ENCODE results near the gene NTHL1. TPM values are rescaled to one million over a fixed set of nuclear protein-coding genes. Genes with fewer than 3 reads are reported as not detected.

The NTHL1 gene
- total RNA-seq, 1 experiment from 2014 or later = 51.6 TPM

- Histone ChIP-seq H3K27me3 (replicated peaks; ENCODE audit: insufficient read depth, low read depth, low read length, poor library complexity) (no peaks in the 10 kb centered on the region), H3K27ac (ENCODE audit: low read depth, low read length, poor library complexity, severe bottlenecking) (no peak overlapping the region), H3K9me3 (ENCODE audit: low read depth, low read length, poor library complexity, severe bottlenecking) (no peaks in the 10 kb centered on the region), H3K4me3 (ENCODE audit: low read depth, low read length, poor library complexity, severe bottlenecking) (no peak overlapping the region), H3K36me3 (ENCODE audit: insufficient read depth, low read length, poor library complexity, severe bottlenecking) (peaks cover 50% of the 10 kb centered on the region), H3K4me1 (ENCODE audit: insufficient read depth, low read length, poor library complexity, severe bottlenecking) (no peaks in the 10 kb centered on the region)
- CTCF ChIA-PET = no interaction called here
- BruUV-seq (replicated peaks) = no TSS peak
- no peak for TF ChIP-seq EZH2 (IDR thresholded peaks at IDR 0.05; ENCODE audit: borderline replicate concordance, low read depth, low read length, poor library complexity, severe bottlenecking)
- TF ChIP-seq CTCF (conservative IDR thresholded peaks at IDR 0.05; ENCODE audit: low read depth, low read length) = no peak
- intact Hi-C loops (cut with micrococcal nuclease; ENCODE audit: unreplicated experiment) = no loop called here
- POLR2A ChIA-PET (ENCODE audit: low non-redundant PET) = no interaction called here
- no peak for DNase-seq (ENCODE audit: low spot score)
These were observed 47.8 kb upstream of the NTHL1 start for GRCh38 chr16:2095315-2095853.

- no TSS peak for BruUV-seq (replicated peaks)
- ChIA-PET CTCF (no interaction called here), POLR2A (ENCODE audit: low non-redundant PET) (no interaction called here)
- Histone ChIP-seq H3K4me1 (ENCODE audit: insufficient read depth, low read length, poor library complexity, severe bottlenecking) (no peaks in the 10 kb centered on the region), H3K27me3 (replicated peaks; ENCODE audit: insufficient read depth, low read depth, low read length, poor library complexity) (no peaks in the 10 kb centered on the region), H3K27ac (ENCODE audit: low read depth, low read length, poor library complexity, severe bottlenecking) (no peak overlapping the region), H3K9me3 (ENCODE audit: low read depth, low read length, poor library complexity, severe bottlenecking) (no peaks in the 10 kb centered on the region), H3K4me3 (ENCODE audit: low read depth, low read length, poor library complexity, severe bottlenecking) (no peak overlapping the region), H3K36me3 (ENCODE audit: insufficient read depth, low read length, poor library complexity, severe bottlenecking) (peaks cover 66% of the 10 kb centered on the region)
- no peak for DNase-seq (ENCODE audit: low spot score)
- intact Hi-C loops (cut with micrococcal nuclease; ENCODE audit: unreplicated experiment) = no loop called here
- no peak for TF ChIP-seq EZH2 (IDR thresholded peaks at IDR 0.05; ENCODE audit: borderline replicate concordance, low read depth, low read length, poor library complexity, severe bottlenecking)
- TF ChIP-seq CTCF (conservative IDR thresholded peaks at IDR 0.05; ENCODE audit: low read depth, low read length) = no peak
These were observed 46.2 kb upstream of the NTHL1 start for GRCh38 chr16:2093793-2094192.

- TF ChIP-seq EZH2 (IDR thresholded peaks at IDR 0.05; ENCODE audit: borderline replicate concordance, low read depth, low read length, poor library complexity, severe bottlenecking) (no peak), CTCF (conservative IDR thresholded peaks at IDR 0.05; ENCODE audit: low read depth, low read length) (no peak)
- ChIA-PET CTCF (no interaction called here), POLR2A (ENCODE audit: low non-redundant PET) (no interaction called here)
- H3K4me1 ChIP-seq (ENCODE audit: insufficient read depth, low read length, poor library complexity, severe bottlenecking) = no peaks in the 10 kb centered on the region
- H3K27me3 ChIP-seq (replicated peaks; ENCODE audit: insufficient read depth, low read depth, low read length, poor library complexity) = no peaks in the 10 kb centered on the region
- no peak overlapping the region for H3K4me3 ChIP-seq (ENCODE audit: low read depth, low read length, poor library complexity, severe bottlenecking)
- intact Hi-C loops (cut with micrococcal nuclease; ENCODE audit: unreplicated experiment) = no loop called here
- no TSS peak for BruUV-seq (replicated peaks)
- peaks cover 67% of the 10 kb centered on the region for H3K36me3 ChIP-seq (ENCODE audit: insufficient read depth, low read length, poor library complexity, severe bottlenecking)
- H3K9me3 ChIP-seq (ENCODE audit: low read depth, low read length, poor library complexity, severe bottlenecking) = no peaks in the 10 kb centered on the region
- no peak for DNase-seq (ENCODE audit: low spot score)
- H3K27ac ChIP-seq (ENCODE audit: low read depth, low read length, poor library complexity, severe bottlenecking) = no peak overlapping the region
These were observed 45.2 kb upstream of the NTHL1 start for GRCh38 chr16:2092866-2093265.
